GM18526 (cell line): ENCODE results near the gene SNAPC2.

ENCODE experiments used
- POLR2A ChIP-seq: IDR thresholded peaks from 3 replicates; pipeline ENCODE4 v1.6.1; 2011; ENCODE audit not compliant: insufficient read length; ENCODE audit errors: extremely low read depth

SNAPC2 gene

GRCh38 chr19:7883796-7884570 lies 36.2 kb upstream of the SNAPC2 start:
- no peak for TF ChIP-seq POLR2A

- no peak for TF ChIP-seq POLR2A
Measured at GRCh38 chr19:7885818-7886217, 34.3 kb upstream of the SNAPC2 start.

- TF ChIP-seq POLR2A, result no peak
Measured at GRCh38 chr19:7887408-7888144, 32.6 kb upstream of the SNAPC2 start.

GRCh38 chr19:7888145-7888825 lies 31.9 kb upstream of the SNAPC2 start, which contains the start of gene LRRC8E:
Gene LRRC8E, plus strand, starts transcription at chr19:7888510. Its CDS starts 7,094 bp downstream, at chr19:7895604.
- no peak for TF ChIP-seq POLR2A

- TF ChIP-seq POLR2A, result no peak
Measured at GRCh38 chr19:7888826-7889217, 31.3 kb upstream of the SNAPC2 start.

- no peak for TF ChIP-seq POLR2A
Measured at GRCh38 chr19:7894612-7895309, 25.4 kb upstream of the SNAPC2 start.

- TF ChIP-seq POLR2A, result no peak
Measured at GRCh38 chr19:7895565-7895964, 24.6 kb upstream of the SNAPC2 start.

- TF ChIP-seq POLR2A, result no peak
Measured at GRCh38 chr19:7897292-7897691, 22.8 kb upstream of the SNAPC2 start.

- no peak for TF ChIP-seq POLR2A
Measured at GRCh38 chr19:7898967-7899366, 21.2 kb upstream of the SNAPC2 start.

- TF ChIP-seq POLR2A, result no peak
Measured at GRCh38 chr19:7899751-7900378, 20.3 kb upstream of the SNAPC2 start.

- TF ChIP-seq POLR2A, result no peak
Measured at GRCh38 chr19:7900401-7900870, 19.7 kb upstream of the SNAPC2 start.

GRCh38 chr19:7900931-7901330 lies 19.2 kb upstream of the SNAPC2 start:
- no peak for TF ChIP-seq POLR2A

GRCh38 chr19:7901337-7901736 lies 18.8 kb upstream of the SNAPC2 start:
- TF ChIP-seq POLR2A, result no peak

GRCh38 chr19:7902796-7903243 lies 17.3 kb upstream of the SNAPC2 start:
- no peak for TF ChIP-seq POLR2A
